Activated CD8-positive, alpha-beta memory T cell treated with anti-CD3 and anti-CD28 coated beads for 48 hours (primary cell): ENCODE measurements around the gene TPX2.
"Not testable (repeated sequence)": the region's sequence is repeated elsewhere in the genome, so short reads cannot be mapped to it uniquely, and the experiment has no call there.

Experiments used
- DNase-seq, 3 experiments: peaks; one replicate each; pipeline ENCODE4 v3.0.0-alpha.2; 2020; ENCODE audit warnings: low read depth in 2 of 3, low spot score in 2 of 3

Gene TPX2

DNA sequence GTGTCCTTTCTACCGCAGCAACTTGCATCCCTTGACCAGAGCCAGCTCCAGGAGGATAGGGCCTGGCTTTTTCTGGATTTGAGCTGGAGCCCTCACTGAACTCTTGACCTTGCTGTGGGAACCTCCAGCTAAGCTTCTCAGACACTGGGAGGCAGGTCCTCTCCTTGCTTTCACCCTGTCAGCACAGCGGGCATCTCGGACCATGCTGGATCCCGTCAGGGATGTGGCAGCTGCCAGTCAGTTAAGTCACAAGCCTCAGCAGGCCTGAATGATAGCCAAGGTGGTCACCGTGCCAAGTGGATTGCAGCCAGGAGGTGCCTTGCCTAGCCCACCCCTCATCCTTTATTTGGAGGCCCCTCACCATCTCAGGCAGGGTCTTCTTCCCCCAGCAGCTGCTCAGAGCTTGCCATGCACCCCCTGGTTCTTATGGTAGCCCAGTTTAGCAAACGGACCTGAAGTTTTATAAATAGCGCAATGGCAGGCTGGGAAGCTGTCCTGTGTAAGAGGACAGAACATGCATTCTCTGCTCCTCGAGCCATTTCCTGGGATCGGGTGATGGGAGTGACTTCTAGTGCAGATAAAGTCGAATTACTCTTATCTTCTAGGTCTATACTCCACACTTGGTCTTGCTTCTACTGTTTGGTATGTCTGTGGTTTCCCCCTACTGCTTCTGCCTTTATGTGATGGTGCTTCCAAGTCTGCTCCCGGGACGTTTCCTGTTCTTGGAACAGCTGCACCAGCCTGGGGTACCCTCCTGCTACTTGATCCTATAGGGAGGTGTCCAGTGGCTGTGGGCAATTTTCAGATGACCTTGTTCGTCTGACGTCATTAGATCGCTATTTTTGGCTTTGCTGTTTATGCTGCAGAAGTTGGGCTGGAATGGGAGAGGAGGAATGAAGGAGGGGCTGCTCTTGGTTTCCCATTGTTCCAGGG lies 73.0 kb downstream of the TPX2 start:
- no peak for DNase-seq

DNA sequence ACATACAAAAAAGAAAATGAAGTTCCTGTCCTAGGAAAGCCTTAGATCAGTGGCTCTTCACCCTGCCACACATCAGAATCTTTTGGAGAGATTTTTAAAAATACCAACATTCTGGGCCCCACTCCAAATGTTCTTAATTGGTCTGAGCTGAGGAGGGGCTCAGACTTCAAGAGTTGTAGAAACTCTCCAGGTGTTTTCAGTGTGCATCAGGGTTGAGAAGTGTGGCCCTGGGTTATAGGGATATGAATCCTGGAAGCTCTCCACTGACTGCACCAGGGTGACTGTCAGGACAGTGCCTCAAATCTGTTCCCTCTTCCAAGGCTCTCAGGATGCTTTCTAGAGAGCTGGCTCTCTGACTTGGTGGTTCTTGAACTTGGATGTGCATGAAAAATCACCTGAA lies 74.5 kb downstream of the TPX2 start:
- DNase-seq = no peak

DNA sequence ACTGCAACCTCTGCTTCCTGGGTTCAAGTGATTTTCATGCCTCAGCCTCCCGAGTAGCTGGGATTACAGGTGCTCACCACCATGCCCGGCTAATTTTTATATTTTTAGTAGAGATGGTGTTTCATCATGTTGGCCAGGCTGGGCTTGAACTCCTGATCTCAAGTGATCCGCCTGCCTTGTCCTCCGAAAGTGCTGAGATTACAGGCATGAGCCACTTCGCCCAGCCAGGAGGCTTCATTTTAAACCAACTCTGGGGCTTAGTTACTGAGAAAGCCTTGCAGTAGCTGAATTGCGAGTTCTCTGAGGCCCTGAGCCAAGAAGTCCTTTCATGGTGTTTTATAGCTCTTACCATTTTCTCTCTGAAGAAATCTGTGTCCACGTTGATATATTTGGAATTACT lies 75.1 kb downstream of the TPX2 start:
- DNase-seq = not testable (repeated sequence)

DNA sequence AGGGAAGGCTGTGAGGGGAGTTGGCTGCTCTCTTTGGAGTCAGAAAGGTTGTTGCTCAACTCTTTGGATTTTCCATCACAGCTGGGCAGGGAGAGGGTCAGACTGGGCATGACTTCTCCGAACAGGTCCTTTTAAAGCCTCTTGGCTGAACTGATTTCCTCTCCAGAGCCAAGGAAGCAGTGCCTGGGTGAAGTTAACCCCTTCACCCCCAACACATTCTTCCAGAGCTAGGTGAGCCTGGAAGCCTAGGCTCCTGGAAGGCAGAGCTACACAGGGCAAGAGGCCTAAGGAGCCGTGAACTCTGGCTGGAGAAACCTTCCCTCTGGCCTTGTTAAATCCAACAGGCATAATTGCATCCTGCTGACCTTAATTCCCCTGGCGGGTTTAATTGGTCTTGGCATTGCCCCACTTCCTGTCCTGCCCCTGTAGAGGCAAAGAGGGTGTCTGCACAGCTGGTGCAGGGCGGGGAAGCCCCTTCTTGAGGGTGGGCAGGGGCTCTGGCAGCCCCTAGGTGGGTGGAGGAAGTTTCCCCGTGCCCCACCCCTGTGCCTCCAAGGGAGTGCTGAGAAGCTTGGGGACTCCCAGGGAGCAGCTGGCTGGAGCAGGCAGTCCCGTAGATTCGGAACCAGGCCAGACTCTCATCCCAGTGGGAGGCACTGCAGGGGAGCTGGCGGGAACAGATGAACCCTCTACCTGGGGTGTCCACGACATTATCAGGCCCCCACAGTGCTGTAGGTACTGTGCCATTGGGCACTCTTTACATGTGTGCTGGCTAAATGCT lies 76.5 kb downstream of the TPX2 start:
- no peak for DNase-seq

DNA sequence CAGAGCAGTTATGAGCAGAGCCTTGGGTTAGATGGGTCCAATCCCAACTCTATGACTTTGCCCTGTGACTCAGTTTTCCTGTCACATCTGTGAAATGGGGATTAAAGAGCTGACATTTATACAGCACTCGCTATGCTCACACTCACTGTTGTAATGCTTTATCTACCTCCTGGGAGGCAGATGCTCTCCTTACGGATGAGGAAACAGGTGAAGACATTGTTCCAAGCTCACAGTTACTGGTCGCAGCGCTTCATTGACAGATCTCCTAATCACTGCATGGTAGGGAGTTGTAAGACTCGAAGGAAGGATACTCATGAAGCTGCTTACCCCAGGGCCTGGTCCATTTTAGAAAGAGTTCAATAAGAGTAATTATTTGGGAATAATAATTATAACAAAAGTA lies 77.1 kb downstream of the TPX2 start:
- DNase-seq = no peak

DNA sequence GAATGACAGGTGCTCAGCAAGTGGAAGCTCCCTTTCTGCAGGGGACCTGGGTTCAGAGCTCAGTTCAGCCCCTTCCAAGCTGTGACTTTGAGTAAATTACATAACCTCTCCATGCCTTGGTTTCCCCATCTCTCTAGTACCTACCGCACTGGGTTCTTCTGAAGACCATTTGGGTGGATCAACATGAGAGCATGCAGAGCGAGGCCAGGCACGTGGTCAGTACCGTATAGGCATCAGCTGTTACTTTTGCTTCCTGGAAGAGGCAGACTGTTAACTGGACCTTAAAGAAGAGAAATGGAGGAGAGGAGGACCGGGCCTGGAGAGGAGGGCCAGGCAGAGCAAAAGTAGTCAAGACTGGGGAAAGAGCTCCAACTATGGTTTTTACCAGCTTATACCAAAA lies 78.4 kb downstream of the TPX2 start:
- no peak for DNase-seq

DNA sequence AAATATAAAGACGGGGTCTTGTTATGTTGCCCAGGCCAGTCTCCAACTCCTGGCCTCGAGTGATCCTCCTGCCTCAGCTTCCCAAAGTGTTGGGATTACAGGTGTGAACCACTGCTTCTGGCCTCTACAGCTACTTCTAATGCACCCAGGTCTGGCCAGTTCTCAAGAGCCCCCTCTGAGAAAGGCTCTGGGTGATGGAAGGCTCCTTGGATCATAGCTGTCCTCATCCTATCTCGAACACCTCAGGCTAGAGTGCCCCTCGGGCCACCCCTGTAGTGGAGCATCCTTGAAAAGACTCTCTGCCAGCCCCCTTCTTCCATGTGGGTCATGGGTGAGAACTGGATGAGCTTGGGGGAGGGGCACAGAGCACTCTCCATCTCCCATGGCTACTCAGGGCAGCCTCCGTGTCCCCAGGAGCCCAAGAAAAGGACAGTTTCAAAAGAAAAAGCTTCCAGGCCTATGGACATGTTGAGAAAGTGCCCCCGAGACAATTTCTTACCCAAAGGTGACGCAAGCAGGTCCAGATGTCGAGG lies 79.4 kb downstream of the TPX2 start:
- no peak for DNase-seq

DNA sequence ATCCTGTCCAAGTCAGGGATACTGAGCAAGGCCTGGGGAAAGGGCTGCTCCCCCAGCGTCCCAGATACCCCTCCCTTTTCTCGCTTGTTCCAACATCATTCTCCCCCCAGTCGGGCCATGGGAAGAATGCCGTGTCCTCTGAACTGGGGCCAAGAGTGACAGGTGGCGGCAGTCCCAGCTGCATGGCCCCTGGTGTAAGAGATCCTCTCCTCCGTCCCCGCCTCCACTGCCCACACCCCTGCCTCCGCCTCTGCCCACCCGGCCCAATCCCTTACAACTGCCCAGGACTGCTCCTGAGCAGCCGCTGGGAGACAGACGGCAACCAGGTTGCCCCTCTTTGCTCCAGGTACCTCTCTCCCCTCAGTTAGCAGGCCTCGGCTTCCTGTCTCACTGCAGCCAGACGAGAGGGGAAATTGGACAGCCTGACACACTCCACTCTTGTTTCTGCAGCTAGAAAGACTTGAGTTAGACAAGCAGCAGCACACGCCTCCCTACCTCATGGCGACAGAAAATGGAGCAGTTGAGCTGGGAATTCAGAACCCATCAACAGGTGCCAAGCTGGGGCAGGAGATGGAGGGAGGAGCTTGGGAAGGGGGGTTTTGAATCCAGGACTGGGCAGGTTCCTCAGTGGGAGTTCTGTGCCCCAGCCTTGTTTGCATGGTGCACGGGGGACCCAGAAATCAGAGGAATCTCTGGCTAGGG lies 80.1 kb downstream of the TPX2 start, which contains the start of gene MYLK2:
TSS of gene MYLK2 (plus strand) at position 274 of the 702 bp plus-strand sequence. CDS start at position 499, 225 bp downstream.
- no peak for DNase-seq

DNA sequence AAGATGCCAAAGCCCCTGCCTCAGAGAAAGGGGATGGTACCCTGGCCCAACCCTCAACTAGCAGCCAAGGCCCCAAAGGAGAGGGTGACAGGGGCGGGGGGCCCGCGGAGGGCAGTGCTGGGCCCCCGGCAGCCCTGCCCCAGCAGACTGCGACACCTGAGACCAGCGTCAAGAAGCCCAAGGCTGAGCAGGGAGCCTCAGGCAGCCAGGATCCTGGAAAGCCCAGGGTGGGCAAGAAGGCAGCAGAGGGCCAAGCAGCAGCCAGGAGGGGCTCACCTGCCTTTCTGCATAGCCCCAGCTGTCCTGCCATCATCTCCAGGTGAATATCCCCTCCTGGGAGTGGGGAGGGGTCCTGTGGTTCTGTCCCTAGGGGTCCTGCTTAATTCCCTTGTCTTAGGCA lies 81.1 kb downstream of the TPX2 start:
- DNase-seq = no peak

DNA sequence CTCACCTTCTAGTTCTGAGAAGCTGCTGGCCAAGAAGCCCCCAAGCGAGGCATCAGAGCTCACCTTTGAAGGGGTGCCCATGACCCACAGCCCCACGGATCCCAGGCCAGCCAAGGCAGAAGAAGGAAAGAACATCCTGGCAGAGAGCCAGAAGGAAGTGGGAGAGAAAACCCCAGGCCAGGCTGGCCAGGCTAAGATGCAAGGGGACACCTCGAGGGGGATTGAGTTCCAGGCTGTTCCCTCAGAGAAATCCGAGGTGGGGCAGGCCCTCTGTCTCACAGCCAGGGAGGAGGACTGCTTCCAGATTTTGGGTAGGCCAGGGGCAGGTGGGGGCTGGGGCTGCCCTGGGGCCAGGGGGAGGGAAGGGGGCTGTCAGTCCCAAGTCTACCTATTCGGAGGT lies 82.3 kb downstream of the TPX2 start:
- DNase-seq = no peak

DNA sequence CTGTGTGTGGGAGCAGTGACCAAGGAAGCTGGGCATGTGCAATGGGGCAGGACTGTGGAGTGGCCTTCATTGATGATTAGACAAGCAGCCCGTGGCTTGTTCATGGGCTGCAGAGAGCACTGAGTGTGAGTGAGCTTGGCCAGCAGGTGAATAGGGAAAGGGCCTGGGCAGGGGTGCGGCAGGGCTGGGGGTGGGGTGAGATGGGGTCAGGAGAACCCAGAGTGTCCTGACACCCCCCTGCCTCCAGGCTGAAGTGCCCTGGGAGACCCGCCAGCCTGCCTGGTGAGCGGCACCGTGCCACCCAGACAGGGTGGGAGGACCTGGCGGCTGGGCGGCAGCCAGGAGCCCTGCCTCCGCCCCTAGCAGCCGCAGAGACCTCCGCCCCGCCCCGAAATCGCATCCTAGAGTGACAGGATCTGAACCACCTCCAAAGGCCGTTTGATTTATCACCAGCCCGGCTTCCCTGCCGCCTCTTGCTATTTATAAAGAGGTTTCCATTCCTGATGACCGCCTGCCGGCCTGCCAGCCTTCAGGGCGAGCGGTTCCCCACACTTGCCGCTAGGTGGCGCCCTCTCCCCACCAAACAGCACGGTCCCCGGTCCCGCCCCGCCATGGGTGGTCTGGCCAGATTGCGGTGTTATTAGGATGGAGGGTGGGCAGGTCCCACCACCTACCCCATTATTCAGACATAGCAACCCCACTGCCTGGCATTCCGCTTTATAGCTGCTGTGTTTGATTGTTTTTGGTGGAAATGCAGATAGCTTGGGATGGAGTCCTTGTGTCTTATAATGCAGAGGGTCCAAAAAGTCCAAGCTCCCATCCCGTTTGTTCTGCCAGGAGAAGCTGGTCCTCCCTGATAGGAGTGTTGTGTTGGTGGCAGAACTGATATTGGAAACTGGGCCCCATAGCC lies 83.6 kb downstream of the TPX2 start:
- peak; percentile 43 to 85 (median 83) for DNase-seq

DNA sequence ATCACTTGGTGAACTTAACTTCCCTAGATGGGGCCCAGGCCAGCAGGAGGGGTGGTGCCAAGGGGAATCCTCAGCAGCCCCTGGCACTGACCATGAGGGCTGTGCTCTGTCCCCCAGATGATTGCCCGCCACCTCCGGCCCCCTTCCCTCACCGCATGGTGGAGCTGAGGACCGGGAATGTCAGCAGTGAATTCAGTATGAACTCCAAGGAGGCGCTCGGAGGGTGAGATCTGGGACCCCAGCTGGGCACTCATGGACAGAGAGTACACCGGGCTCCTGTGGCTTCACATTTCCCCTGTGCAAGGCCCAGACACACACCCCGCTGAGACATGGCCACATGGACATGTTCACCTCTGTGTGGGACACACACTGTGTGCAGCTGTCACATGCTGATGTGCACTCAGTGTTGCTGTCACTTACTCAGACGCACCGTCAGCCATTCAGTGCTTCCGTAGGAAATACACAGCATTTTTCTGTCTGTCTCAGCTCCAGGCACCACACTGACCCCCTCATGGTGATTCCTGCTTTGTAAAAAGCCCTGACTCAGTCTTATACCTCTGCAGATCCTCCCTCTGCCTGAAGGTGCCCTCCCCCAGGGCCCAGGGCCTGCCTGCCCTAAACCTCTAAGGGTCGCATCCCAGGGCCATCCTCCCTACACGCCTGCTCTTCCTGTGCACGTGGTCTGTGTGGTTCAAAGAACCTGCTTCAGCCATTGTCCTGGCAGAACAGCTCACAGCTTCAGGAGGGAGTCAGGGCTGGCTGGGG lies 84.5 kb downstream of the TPX2 start:
- no peak for DNase-seq

DNA sequence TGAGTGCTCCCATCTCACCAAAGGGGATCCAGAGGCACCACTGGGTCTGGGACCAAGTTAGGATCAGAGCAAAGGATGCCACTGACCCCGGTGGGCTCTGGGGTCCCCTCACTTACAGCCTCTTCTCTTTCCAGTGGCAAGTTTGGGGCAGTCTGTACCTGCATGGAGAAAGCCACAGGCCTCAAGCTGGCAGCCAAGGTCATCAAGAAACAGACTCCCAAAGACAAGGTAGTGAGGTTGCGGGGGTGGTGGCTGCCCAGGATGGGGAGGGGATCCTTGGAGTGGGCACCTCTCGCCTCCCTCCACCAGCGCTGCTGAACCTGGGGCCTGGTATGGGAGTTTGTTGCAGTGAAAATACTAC lies 85.0 kb downstream of the TPX2 start:
- DNase-seq = no peak

DNA sequence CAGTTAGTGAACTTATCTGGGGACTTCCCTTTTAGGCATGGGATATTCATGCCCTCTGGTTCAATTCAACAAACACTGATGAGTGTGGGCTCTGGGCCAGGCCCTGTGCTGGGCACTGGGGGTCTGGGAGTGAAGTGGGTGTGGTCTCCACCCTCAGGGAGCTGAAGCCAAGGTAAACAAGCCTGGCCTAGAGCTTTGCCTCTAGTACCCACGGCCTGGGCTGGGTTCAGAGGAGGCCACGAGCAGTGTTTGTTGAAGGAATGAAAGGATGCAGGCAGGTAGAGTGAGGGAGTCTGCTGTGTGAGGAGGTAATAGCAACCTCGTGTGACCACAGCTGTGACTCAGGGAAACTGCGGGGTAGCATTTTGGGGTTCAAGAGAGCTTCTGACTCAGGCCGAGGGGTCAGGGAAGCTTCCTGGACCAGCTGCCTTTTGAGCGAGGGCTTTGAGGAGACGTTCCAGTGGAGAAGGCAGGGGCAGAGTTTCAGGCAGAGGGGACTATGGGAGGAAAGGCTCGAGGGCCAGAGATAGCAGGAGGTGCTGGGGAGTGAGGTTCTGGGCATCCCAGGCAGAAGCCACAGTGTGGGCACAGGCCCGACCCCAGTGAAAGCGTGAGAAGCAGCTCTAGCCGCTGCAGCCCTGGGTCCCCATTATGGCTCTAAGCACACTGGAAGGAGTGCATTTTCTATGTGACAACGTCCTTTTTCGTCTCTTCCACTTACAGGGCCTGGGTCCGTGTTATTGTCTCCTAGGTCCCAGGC lies 85.6 kb downstream of the TPX2 start:
- no peak for DNase-seq

DNA sequence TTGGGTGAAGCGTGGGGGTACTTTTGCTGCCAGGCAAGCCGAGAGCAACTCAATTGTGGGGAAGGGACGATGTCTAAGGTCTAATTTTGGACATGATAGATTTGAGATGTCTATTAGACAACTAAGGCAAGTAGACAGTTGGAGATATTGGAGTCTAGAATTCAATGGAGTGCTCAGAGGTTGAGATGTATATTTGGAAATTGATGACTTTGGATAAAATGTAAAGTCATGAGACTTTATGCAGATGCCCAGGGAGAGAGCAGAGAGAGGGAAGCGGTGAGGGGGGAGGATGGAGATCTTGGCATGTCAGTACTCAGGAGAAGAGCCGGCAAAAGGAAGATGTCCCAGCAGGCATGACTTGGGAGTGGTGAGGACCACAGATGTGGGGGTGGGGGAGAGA lies 87.0 kb downstream of the TPX2 start:
- no peak for DNase-seq

DNA sequence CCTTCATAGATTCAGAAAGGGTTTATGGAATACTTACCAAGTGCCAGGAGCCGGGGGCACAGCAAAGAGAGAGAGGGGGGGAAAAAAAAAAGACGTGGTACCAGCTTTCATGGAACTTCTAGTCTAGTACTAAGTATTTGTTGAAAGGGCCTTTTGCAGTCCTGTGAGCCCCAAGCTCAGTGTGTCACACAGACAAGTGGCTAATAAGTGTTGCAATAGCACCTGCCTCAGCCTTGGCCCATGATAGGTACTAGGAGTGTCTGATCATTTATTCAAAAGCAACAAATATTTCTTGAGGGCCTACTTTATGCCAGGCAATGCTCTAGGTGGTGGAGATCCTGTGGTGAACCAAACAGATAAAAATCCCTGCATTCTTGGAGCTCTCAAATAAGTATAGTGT lies 88.0 kb downstream of the TPX2 start:
- DNase-seq = no peak

DNA sequence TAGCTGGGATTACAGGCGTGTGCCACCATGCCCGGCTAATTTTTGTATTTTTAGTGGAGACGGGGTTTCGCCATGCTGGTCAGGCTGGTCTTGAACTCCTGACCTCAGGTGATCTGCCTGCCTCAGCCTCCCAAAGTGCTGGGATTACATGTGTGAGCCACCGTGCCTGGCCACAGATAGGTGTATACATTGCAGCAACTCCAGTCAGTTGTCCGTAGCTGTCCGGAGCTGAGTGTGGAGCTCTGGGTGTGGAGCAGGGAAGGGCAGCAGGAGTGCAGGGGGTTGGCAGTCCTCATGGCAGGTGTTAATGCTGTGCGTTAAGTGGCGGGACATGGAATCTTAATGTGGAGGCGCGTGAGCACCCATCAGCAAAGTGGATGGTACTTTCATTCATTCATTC lies 88.9 kb downstream of the TPX2 start:
- DNase-seq = not testable (repeated sequence)

DNA sequence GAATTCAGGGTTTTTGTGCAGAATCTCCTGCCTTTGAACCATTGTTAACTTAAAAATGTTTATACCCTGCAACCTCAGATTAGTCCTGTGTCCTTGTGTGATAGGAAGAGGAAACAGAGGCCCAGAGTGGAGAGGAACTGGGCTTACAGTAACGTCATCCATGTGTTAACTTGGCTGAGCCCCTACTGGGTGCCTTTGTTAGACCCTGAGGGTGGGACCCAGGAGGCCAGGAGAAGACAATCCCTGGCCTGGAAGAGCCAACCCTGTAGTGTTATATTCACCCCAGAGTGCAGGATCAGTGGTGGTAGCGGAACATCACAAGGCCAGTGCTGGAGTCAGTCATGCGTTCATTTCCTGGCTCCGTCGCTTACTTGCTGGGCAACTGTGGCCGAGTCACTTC lies 90.6 kb downstream of the TPX2 start:
- no peak for DNase-seq

DNA sequence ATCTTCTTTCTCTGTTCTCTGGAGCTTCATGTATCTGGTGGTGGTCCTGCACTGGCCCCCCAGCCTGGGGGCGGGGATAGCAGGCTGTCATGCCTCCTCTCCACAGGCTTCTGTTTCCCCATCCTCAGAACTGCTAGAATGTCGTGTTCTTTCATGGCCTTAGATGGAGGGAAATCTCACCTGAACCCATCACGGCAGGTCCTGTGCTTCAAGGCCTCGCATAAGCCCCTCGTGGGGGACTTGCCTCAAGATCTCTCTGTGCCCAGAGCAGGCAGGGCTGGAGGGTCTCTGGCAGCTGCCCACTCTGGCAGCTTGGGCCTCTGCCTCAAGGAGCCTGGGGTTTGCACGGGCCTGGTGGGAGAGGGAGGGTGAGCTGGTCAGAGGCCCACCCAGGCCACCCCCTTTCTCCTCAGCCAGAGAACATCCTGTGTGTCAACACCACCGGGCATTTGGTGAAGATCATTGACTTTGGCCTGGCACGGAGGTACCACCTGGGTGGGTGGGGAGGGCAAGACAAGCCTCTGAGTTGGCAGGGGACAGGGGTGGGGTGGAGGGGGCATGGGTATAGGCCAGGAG lies 91.4 kb downstream of the TPX2 start:
- DNase-seq = no peak
